HepG2 (cell line): Measurements from ENCODE around the gene INPP1. TPM values are rescaled to one million over a fixed set of nuclear protein-coding genes. Genes with fewer than 3 reads are reported as not detected.
A peak's percentile ranks its signal among the peaks of the same experiment; 100 is the strongest.

Experiments used
- ARID3A ChIP-seq: IDR thresholded peaks from 2 replicates; pipeline ENCODE4 v1.6.1; 2012; ENCODE audit warnings: low read depth, low read length, improper control_type of control experiment
- BCL6 ChIP-seq: IDR thresholded peaks from 2 replicates; pipeline ENCODE4 v1.6.1; 2016; ENCODE audit warnings: missing genetic modification reagents, missing compliant biosample characterization
- CREB1 ChIP-seq, 2 experiments: fragments of 450-650 bp in 1 of 2; IDR thresholded peaks; 2 replicates each; pipeline ENCODE4 v1.6.1; 2016 to 2017; ENCODE audit warnings: control low read depth in 1 of 2, mild to moderate bottlenecking in 1 of 2, missing compliant biosample characterization in 1 of 2, missing genetic modification characterization in 1 of 2
- ELF4 ChIP-seq: sonication (generic); formaldehyde crosslinking; IDR thresholded peaks from 2 replicates; pipeline ENCODE4 v1.5.0; 2020; ENCODE audit warnings: missing genetic modification reagents, mild to moderate bottlenecking, moderate library complexity, borderline replicate concordance
- EZH2 ChIP-seq: conservative IDR thresholded peaks from 2 replicates; pipeline ENCODE4 v1.6.1; 2012; ENCODE audit warnings: mild to moderate bottlenecking, low read depth, low read length, moderate library complexity
- HDAC1 ChIP-seq: sonication (generic); formaldehyde crosslinking; IDR thresholded peaks from 2 replicates; pipeline ENCODE4 v1.5.1; 2020; ENCODE audit warnings: mild to moderate bottlenecking, missing genetic modification reagents
- JDP2 ChIP-seq: sonication (generic); formaldehyde crosslinking; IDR thresholded peaks from 2 replicates; pipeline ENCODE4 v1.8.1; 2022; ENCODE audit warnings: missing genetic modification reagents, borderline replicate concordance
- NCOA1 ChIP-seq: sonication (generic); formaldehyde crosslinking; IDR thresholded peaks from 2 replicates; pipeline ENCODE4 v1.9.0; 2021; ENCODE audit warnings: missing genetic modification reagents
- RBM39 ChIP-seq: fragments of 200-400 bp; formaldehyde crosslinking; IDR thresholded peaks from one replicate; pipeline ENCODE4 v1.6.1; 2018; ENCODE audit warnings: antibody characterized with exemption, mild to moderate bottlenecking, low read depth, low read length; ENCODE audit not compliant: poor library complexity, severe bottlenecking
- SIN3A ChIP-seq: IDR thresholded peaks from 2 replicates; pipeline ENCODE4 v1.6.1; 2011; ENCODE audit warnings: low read depth, mild to moderate bottlenecking, control low read depth, low read length, borderline replicate concordance
- SOX6 ChIP-seq, 2 experiments: fragments of 450-650 bp in 1 of 2; sonication (generic) in 1 of 2; formaldehyde crosslinking in 1 of 2; IDR thresholded peaks; 2 replicates each; pipeline versions ENCODE4 v1.4.0 to v1.6.1; 2017 to 2020; ENCODE audit warnings: antibody characterized with exemption in 1 of 2, mild to moderate bottlenecking in 1 of 2, missing genetic modification reagents in 1 of 2
- TCF12 ChIP-seq, 2 experiments: fragments of 450-650 bp in 1 of 2; sonication (generic) in 1 of 2; formaldehyde crosslinking in 1 of 2; IDR thresholded peaks; 2 replicates each; pipeline versions ENCODE4 v1.6.1 to v1.8.0; 2017 to 2022; ENCODE audit warnings: antibody characterized with exemption in 1 of 2, mild to moderate bottlenecking in 1 of 2, missing genetic modification reagents in 1 of 2, moderate library complexity in 1 of 2
- TFAP4 ChIP-seq: sonication (generic); IDR thresholded peaks from 2 replicates; pipeline ENCODE4 v1.6.1; 2016; ENCODE audit warnings: low read depth, borderline replicate concordance
- TFDP2 ChIP-seq: sonication (generic); formaldehyde crosslinking; IDR thresholded peaks from 2 replicates; pipeline ENCODE4 v1.4.0; 2020; ENCODE audit warnings: missing genetic modification reagents
- YY1 ChIP-seq: IDR thresholded peaks from 2 replicates; pipeline ENCODE4 v1.6.1; 2011; ENCODE audit warnings: low read length, low read depth, moderate library complexity, mild to moderate bottlenecking; ENCODE audit not compliant: insufficient read depth, insufficient replicate concordance
- ZBTB14 ChIP-seq: sonication (generic); formaldehyde crosslinking; IDR thresholded peaks from 2 replicates; pipeline ENCODE4 v1.4.0; 2020; ENCODE audit warnings: missing genetic modification reagents
- ZMAT3 ChIP-seq: sonication (generic); formaldehyde crosslinking; conservative IDR thresholded peaks from 2 replicates; pipeline ENCODE4 v1.7.0; 2021; ENCODE audit warnings: missing genetic modification reagents
- ZNF292 ChIP-seq: sonication (generic); formaldehyde crosslinking; IDR thresholded peaks from 2 replicates; pipeline ENCODE4 v1.8.1; 2022; ENCODE audit warnings: mild to moderate bottlenecking, low read depth, missing genetic modification reagents, borderline replicate concordance
- ZNF512 ChIP-seq: sonication (generic); formaldehyde crosslinking; IDR thresholded peaks from 2 replicates; pipeline ENCODE4 v1.4.0; 2020; ENCODE audit warnings: mild to moderate bottlenecking, missing genetic modification reagents
- ZNF567 ChIP-seq: sonication (generic); formaldehyde crosslinking; IDR thresholded peaks from 2 replicates; pipeline ENCODE4 v1.8.1; 2023; ENCODE audit warnings: mild to moderate bottlenecking, missing genetic modification reagents, borderline replicate concordance
- ZNF746 ChIP-seq: sonication (generic); formaldehyde crosslinking; IDR thresholded peaks from 2 replicates; pipeline ENCODE4 v1.8.0; 2022; ENCODE audit warnings: mild to moderate bottlenecking, missing genetic modification reagents
- polyA plus RNA-seq, 8 experiments: library from polyadenylated mRNA; depleted of rRNA in 3 of 8; stranded (reverse) in 7 of 8; unstranded in 1 of 8; fragments of >200 nt; fragmentation: Illumina TruSeq in 4 of 8; extraction: Trizol in 4 of 8; gene quantifications; 2 replicates each; pipeline versions ENCODE4 v1.2.1 to v1.2.3, GENCODE V29; 2011 to 2016; ENCODE audit warnings: low read depth in 4 of 8, missing spikeins in 1 of 8, mixed read lengths in 1 of 8; ENCODE audit not compliant: insufficient read depth in 1 of 8
- total RNA-seq, 5 experiments: library from RNA; depleted of rRNA; stranded (reverse); fragments of >200 nt; fragmentation: Illumina TruSeq; extraction: Trizol; gene quantifications; 2 replicates each; pipeline ENCODE4 v1.2.3, GENCODE V29; 2016; ENCODE audit warnings: low read depth in 1 of 5

INPP1 gene
- total and polyA plus RNA-seq, 2 of the 13 experiments (the other 11 are each of a cell fraction or from before 2014, with no cell fraction given), result 10.0 to 13.3 TPM

- TF ChIP-seq ARID3A (0 out of 2 replicates have a peak, but pooled peaks have one; percentile 12), ZNF567 (0 out of 2 replicates have a peak, but pooled peaks have one; percentile 7), ZBTB14 (CRISPR knock-in tag) (no peak), EZH2 (no peak), ZNF292 (CRISPR knock-in tag) (peak; percentile 67; the same call in 1 of the 2 replicates), YY1 (peak; percentile 6), TCF12 (IDR thresholded peaks at IDR 0.05) (no peak), TCF12 (CRISPR knock-in tag; IDR thresholded peaks at IDR 0.05) (no peak), TFDP2 (CRISPR knock-in tag) (0 out of 2 replicates have a peak, but pooled peaks have one; percentile 1), RBM39 (no peak), TFAP4 (peak; percentile 68), NCOA1 (CRISPR knock-in tag) (no peak), ZMAT3 (CRISPR knock-in tag) (0 out of 2 replicates have a peak, but pooled peaks have one; percentile 3), SIN3A (peak; percentile 78; the same call in 1 of the 2 replicates), BCL6 (CRISPR knock-in tag) (no peak), CREB1 (IDR thresholded peaks at IDR 0.05) (no peak), CREB1 (CRISPR knock-in tag; IDR thresholded peaks at IDR 0.05) (no peak), ELF4 (CRISPR knock-in tag) (no peak), ZNF512 (CRISPR knock-in tag) (no peak), ZNF746 (CRISPR knock-in tag) (no peak), JDP2 (CRISPR knock-in tag) (no peak), HDAC1 (CRISPR knock-in tag) (peak; percentile 52), SOX6 (IDR thresholded peaks at IDR 0.05) (no peak), SOX6 (CRISPR knock-in tag; IDR thresholded peaks at IDR 0.05) (peak; percentile 3; the same call in 1 of the 2 replicates)
These were observed 963 bp downstream of the INPP1 start (continued) for GRCh38 chr2:190344276-190344827.
